MCF 10A (cell line): ENCODE results near the gene POU6F1. TPM values are rescaled to one million over a fixed set of nuclear protein-coding genes. Genes with fewer than 3 reads are reported as not detected.

Experiments used
- BruUV-seq: library from RNA; stranded (reverse); fragments of 400-500 nt; replicated peaks from 2 replicates; lab custom pipeline; 2021; lab: Mats Ljungman, UMichigan
- CTCF ChIA-PET: fragments of 300-600 bp; sonication (Branson Sonifier 250); formaldehyde crosslinking; extraction: SDS; loops from one replicate; lab custom pipeline; 2021; ENCODE audit warnings: antibody characterized with exemption, inconsistent platforms; lab: Yijun Ruan, JAX
- POLR2A ChIA-PET: fragments of 300-600, 350-650 bp; sonication (Branson Sonifier 250); formaldehyde crosslinking; extraction: SDS; loops from one replicate; lab custom pipeline; 2020; ENCODE audit warnings: antibody characterized with exemption, inconsistent platforms; lab: Yijun Ruan, JAX
- DNase-seq: peaks from one replicate; pipeline ENCODE4 v3.0.0-alpha.2; 2018; ENCODE audit not compliant: unreplicated experiment
- H3K27ac Mint-ChIP-seq: one replicate; pipeline ENCODE4 v1.8.0; 2022; ENCODE audit warnings: mild to moderate bottlenecking, low read depth, mixed read lengths; ENCODE audit not compliant: unreplicated experiment
- H3K27me3 Mint-ChIP-seq: one replicate; pipeline ENCODE4 v1.8.0; 2022; ENCODE audit warnings: mixed read lengths; ENCODE audit not compliant: insufficient read depth, unreplicated experiment
- H3K36me3 Mint-ChIP-seq: one replicate; pipeline ENCODE4 v1.8.0; 2022; ENCODE audit warnings: mild to moderate bottlenecking, moderate library complexity, mixed read lengths; ENCODE audit not compliant: insufficient read depth, unreplicated experiment
- H3K4me1 Mint-ChIP-seq: one replicate; pipeline ENCODE4 v1.8.0; 2022; ENCODE audit warnings: mixed read lengths; ENCODE audit not compliant: insufficient read depth, unreplicated experiment
- H3K4me3 Mint-ChIP-seq: one replicate; pipeline ENCODE4 v1.8.0; 2022; ENCODE audit warnings: mild to moderate bottlenecking, moderate library complexity, mixed read lengths; ENCODE audit not compliant: unreplicated experiment
- H3K9me3 Mint-ChIP-seq: one replicate; pipeline ENCODE4 v1.8.0; 2022; ENCODE audit warnings: mixed read lengths; ENCODE audit not compliant: unreplicated experiment
- CTCF ChIP-seq: fragments of 200-600 bp; IDR thresholded peaks from one replicate; pipeline ENCODE4 v1.8.0; 2022; ENCODE audit warnings: antibody characterized with exemption, mild to moderate bottlenecking; ENCODE audit not compliant: unreplicated experiment
- intact Hi-C: fragments of 100-400 bp; cut with micrococcal nuclease; formaldehyde crosslinking; loops from 2 replicates; pipeline ENCODE4 v1.14.1; 2022
- total RNA-seq: library from RNA; stranded (reverse); gene quantifications from 2 replicates; pipeline ENCODE4 v1.2.3, GENCODE V29; 2022

The POU6F1 gene
- total RNA-seq, 1 experiment from 2014 or later = 3.0 TPM

DNA sequence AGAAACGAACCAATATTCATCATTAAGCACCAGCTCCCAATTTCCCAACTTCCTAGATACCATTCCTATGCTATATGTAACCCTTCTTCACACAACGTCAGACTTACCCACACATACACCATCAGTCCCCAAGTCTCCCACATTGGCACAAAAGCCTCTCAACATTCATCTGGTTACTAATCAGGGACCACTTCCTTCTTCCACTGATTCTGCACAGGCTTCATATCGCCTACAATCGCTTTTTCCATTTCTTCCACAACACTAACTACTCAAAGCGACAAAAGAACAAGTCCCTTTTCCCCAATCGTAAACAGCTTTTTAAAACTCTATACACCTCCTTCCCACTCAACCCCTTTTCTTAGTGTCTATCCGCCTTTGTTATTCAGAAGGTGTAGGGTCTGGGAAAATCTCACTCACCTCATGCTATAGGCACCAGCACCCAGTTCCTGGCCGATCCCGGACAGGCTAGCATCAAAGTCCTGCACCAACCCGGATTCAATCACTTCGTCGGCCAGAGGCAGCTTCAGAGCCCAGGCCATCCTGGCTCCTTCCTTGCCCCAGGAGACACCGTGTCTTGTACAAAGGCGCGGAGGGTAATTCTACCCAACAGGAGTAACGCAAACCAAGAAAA lies 45.9 kb downstream of the POU6F1 start:
- intact Hi-C loops = loop anchor here (2.0 kb wide), 1 partner anchor 47 kb away; the partner anchor contains the start of gene POU6F1
- H3K27ac Mint-ChIP-seq = no peak overlapping the region
- DNase-seq = peak; percentile 8
- ChIA-PET POLR2A (interaction anchor here (0.6 to 2.4 kb wide), 22 partner anchors 25 to 409 kb away, joined by 3 to 18 read pairs (median 4); partner anchors contain the start of genes CSRNP2, DAZAP2, LETMD1 and POU6F1), CTCF (interaction anchor here (0.6 kb wide), 2 partner anchors 55 to 79 kb away, joined by 3 to 7 read pairs; no protein-coding TSS in a partner anchor)
- no peaks in the 10 kb centered on the region for H3K4me1 Mint-ChIP-seq
- no peaks in the 10 kb centered on the region for H3K27me3 Mint-ChIP-seq
- no peak for TF ChIP-seq CTCF
- TSS peak; percentile 63 for BruUV-seq
- no peaks in the 10 kb centered on the region for H3K9me3 Mint-ChIP-seq
- H3K4me3 Mint-ChIP-seq = no peak overlapping the region
- peaks cover 6% of the 10 kb centered on the region for H3K36me3 Mint-ChIP-seq

DNA sequence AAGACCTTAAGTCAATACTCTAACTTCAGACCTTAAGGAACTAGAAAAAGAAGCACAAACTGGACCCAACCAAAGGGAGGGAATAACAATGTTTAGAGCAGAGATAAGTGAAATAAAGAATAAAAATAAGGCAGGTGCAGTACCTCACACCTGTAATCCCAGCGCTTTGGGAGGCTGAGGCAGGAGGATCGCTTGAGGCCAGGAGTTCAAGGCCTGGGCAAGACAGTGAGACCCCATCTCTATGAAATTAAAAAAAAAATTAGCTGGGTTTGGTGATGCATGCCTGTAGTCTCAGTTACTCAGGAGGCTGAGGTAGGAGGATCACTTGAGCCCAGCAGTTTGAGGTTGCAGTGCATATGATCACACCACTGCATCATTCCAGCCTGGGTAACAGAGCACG lies 54.1 kb downstream of the POU6F1 start:
- no peaks in the 10 kb centered on the region for H3K27me3 Mint-ChIP-seq
- peaks cover 40% of the 10 kb centered on the region for H3K36me3 Mint-ChIP-seq
- no peak for TF ChIP-seq CTCF
- no peaks in the 10 kb centered on the region for H3K9me3 Mint-ChIP-seq
- CTCF ChIA-PET = interaction anchor here (0.6 to 0.7 kb wide), 2 partner anchors 79 to 662 kb away, joined by 3 read pairs; no protein-coding TSS in a partner anchor
- DNase-seq = no peak
- H3K4me3 Mint-ChIP-seq = no peak overlapping the region
- POLR2A ChIA-PET = no interaction called here
- H3K27ac Mint-ChIP-seq = no peak overlapping the region
- no TSS peak for BruUV-seq
- intact Hi-C loops = no loop called here
- no peaks in the 10 kb centered on the region for H3K4me1 Mint-ChIP-seq

- no peak overlapping the region for H3K27ac Mint-ChIP-seq
- ChIA-PET CTCF (interaction anchor here (1.1 kb wide), 1 partner anchor 21 kb away, joined by 3 read pairs; no protein-coding TSS in a partner anchor), POLR2A (interaction anchor here (0.6 kb wide), 2 partner anchors 16 to 94 kb away, joined by 3 read pairs; no protein-coding TSS in a partner anchor)
- no peaks in the 10 kb centered on the region for H3K27me3 Mint-ChIP-seq
- no peaks in the 10 kb centered on the region for H3K9me3 Mint-ChIP-seq
- no TSS peak for BruUV-seq
- no peak for DNase-seq
- no peak overlapping the region for H3K4me3 Mint-ChIP-seq
- no peak for TF ChIP-seq CTCF
- intact Hi-C loops = no loop called here
- peaks cover 50% of the 10 kb centered on the region for H3K36me3 Mint-ChIP-seq
- H3K4me1 Mint-ChIP-seq = no peaks in the 10 kb centered on the region
Observed at GRCh38 chr12:51162217-51162616, 55.6 kb downstream of the POU6F1 start.

GRCh38 chr12:51160814-51161459 lies 56.9 kb downstream of the POU6F1 start:
- Mint-ChIP-seq H3K4me3 (no peak overlapping the region), H3K27me3 (no peaks in the 10 kb centered on the region), H3K4me1 (no peaks in the 10 kb centered on the region), H3K9me3 (no peaks in the 10 kb centered on the region), H3K36me3 (peaks cover 44% of the 10 kb centered on the region), H3K27ac (no peak overlapping the region)
- no peak for TF ChIP-seq CTCF
- no TSS peak for BruUV-seq
- intact Hi-C loops = no loop called here
- CTCF ChIA-PET = interaction anchor here (1.1 kb wide), 1 partner anchor 20 kb away, joined by 3 read pairs; no protein-coding TSS in a partner anchor
- POLR2A ChIA-PET = no interaction called here
- no peak for DNase-seq
